ENCODE results near the gene ALDH3B1.

Gene ALDH3B1

GRCh38 chr11:68032003-68032402 is 21.9 kb downstream of the ALDH3B1 start (continued):
- no peak for TF ChIP-seq TSHZ2 (CRISPR knock-in tag; IDR thresholded peaks at IDR 0.05)
- no peak for TF ChIP-seq TOX (CRISPR knock-in tag; IDR thresholded peaks at IDR 0.05; ENCODE audit: borderline replicate concordance)
- TF ChIP-seq ZC3H10 (CRISPR knock-in tag; IDR thresholded peaks at IDR 0.05) = no peak

DNA sequence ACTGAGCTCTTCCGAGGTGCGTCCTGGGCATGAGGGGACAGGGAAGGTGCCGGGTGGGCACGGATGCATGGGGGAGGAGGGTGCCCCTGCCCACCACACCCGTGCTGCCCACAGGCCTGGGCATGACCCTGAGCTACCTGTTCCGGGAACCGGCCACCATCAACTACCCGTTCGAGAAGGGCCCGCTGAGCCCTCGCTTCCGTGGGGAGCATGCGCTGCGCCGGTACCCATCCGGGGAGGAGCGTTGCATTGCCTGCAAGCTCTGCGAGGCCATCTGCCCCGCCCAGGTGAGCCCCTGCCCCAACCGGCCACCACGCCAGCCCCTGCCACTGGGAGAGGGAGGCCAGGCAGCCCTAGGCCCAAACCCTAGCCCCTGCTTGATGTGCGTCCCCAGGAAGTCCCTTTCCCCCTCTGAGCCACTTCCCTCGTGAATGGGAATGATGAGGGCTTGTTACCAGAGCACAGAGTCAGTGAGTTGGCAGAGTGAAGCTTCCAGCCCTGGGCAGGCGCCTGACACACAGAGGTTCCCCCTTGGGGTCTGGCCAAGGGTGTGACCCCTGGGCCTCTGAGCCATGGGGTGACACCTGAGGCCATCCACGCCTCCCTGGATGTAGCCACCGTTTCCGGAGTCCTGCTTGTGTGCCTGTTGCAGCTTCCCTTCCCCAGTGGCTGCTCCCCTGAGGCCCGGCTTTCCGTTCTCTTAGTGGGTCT is 23.0 kb downstream of the ALDH3B1 start:
- TF ChIP-seq ZC3H10 (CRISPR knock-in tag; IDR thresholded peaks at IDR 0.05) (no peak), ARNTL (CRISPR knock-in tag; IDR thresholded peaks at IDR 0.05; ENCODE audit: borderline replicate concordance, low read depth) (no peak), PPARA (CRISPR knock-in tag; IDR thresholded peaks at IDR 0.05; ENCODE audit: borderline replicate concordance) (no peak), SNAI2 (CRISPR knock-in tag; IDR thresholded peaks at IDR 0.05) (no peak), TOX (CRISPR knock-in tag; IDR thresholded peaks at IDR 0.05; ENCODE audit: borderline replicate concordance) (no peak), TSHZ2 (CRISPR knock-in tag; IDR thresholded peaks at IDR 0.05) (no peak), ZFP3 (CRISPR knock-in tag; IDR thresholded peaks at IDR 0.05) (no peak), RARB (CRISPR knock-in tag; IDR thresholded peaks at IDR 0.05) (no peak)
- TF ChIP-seq, protein P1, sequence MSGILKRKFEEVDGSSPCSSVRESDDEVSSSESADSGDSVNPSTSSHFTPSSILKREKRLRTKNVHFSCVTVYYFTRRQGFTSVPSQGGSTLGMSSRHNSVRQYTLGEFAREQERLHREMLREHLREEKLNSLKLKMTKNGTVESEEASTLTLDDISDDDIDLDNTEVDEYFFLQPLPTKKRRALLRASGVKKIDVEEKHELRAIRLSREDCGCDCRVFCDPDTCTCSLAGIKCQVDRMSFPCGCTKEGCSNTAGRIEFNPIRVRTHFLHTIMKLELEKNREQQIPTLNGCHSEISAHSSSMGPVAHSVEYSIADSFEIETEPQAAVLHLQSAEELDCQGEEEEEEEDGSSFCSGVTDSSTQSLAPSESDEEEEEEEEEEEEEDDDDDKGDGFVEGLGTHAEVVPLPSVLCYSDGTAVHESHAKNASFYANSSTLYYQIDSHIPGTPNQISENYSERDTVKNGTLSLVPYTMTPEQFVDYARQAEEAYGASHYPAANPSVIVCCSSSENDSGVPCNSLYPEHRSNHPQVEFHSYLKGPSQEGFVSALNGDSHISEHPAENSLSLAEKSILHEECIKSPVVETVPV (CRISPR knock-in tag; IDR thresholded peaks at IDR 0.05) = no peak
- TF ChIP-seq, protein P2, sequence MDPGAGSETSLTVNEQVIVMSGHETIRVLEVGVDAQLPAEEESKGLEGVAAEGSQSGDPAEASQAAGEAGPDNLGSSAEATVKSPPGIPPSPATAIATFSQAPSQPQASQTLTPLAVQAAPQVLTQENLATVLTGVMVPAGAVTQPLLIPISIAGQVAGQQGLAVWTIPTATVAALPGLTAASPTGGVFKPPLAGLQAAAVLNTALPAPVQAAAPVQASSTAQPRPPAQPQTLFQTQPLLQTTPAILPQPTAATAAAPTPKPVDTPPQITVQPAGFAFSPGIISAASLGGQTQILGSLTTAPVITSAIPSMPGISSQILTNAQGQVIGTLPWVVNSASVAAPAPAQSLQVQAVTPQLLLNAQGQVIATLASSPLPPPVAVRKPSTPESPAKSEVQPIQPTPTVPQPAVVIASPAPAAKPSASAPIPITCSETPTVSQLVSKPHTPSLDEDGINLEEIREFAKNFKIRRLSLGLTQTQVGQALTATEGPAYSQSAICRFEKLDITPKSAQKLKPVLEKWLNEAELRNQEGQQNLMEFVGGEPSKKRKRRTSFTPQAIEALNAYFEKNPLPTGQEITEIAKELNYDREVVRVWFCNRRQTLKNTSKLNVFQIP (CRISPR knock-in tag; IDR thresholded peaks at IDR 0.05; ENCODE audit: borderline replicate concordance, low read depth) = no peak
- TF ChIP-seq, protein P3, sequence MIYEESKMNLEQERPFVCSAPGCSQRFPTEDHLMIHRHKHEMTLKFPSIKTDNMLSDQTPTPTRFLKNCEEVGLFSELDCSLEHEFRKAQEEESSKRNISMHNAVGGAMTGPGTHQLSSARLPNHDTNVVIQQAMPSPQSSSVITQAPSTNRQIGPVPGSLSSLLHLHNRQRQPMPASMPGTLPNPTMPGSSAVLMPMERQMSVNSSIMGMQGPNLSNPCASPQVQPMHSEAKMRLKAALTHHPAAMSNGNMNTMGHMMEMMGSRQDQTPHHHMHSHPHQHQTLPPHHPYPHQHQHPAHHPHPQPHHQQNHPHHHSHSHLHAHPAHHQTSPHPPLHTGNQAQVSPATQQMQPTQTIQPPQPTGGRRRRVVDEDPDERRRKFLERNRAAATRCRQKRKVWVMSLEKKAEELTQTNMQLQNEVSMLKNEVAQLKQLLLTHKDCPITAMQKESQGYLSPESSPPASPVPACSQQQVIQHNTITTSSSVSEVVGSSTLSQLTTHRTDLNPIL (CRISPR knock-in tag; IDR thresholded peaks at IDR 0.05; ENCODE audit: low read depth) = no peak
- no peak for ATAC-seq

DNA sequence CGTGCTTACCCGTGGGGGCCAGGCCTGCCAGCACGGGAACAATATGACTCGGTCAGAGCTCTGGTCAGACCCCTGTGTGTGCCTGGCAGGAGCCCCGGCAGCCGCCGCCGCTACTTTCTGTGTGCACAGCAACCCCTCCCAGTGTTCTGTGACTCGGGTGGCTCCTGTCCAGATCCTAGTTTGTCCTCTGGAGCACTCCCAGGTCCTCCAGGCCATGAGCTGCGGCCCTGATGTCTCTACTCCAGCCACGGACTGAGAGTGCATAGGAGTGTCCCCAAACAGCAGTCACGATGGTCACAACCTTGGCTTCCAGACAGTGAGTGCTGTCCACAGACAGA is 23.6 kb downstream of the ALDH3B1 start:
- TF ChIP-seq SNAI2 (CRISPR knock-in tag; IDR thresholded peaks at IDR 0.05) = no peak
- TF ChIP-seq ARNTL (CRISPR knock-in tag; IDR thresholded peaks at IDR 0.05; ENCODE audit: borderline replicate concordance, low read depth) = no peak
- TF ChIP-seq PPARA (CRISPR knock-in tag; IDR thresholded peaks at IDR 0.05; ENCODE audit: borderline replicate concordance) = no peak
- TF ChIP-seq TSHZ2 (CRISPR knock-in tag; IDR thresholded peaks at IDR 0.05) = no peak
- no peak for TF ChIP-seq CSDC2 (CRISPR knock-in tag; IDR thresholded peaks at IDR 0.05)
- TF ChIP-seq ZNF565 (CRISPR knock-in tag; conservative IDR thresholded peaks at IDR 0.05; ENCODE audit: low read depth) = no peak
- TF ChIP-seq ZFP30 (CRISPR knock-in tag; IDR thresholded peaks at IDR 0.05) = no peak

More for the DNA sequence above, 23.6 kb downstream of the ALDH3B1 start:
- ATAC-seq = no peak
